Left lung (tissue), 10 donors: ENCODE measurements around the gene RAD52. TPM values are rescaled to one million over a fixed set of nuclear protein-coding genes. Genes with fewer than 3 reads are reported as not detected.

Experiments used
- ATAC-seq: fragments of 200-7000 bp; cut with Tn5 transposase; one replicate; pipeline ENCODE4 v1.9.1; 2020; ENCODE audit warnings: moderate library complexity
- DNase-seq, 4 donors: peaks; one replicate each; pipeline ENCODE4 v3.0.0-alpha.2; 2013 to 2020
- H3K27ac ChIP-seq, 2 donors: fragments of 200-600 bp; sonication (generic) in 1 of 2; one replicate each; pipeline versions ENCODE4 v1.5.0 to v1.8.0; 2020 to 2021
- H3K27me3 ChIP-seq, 2 donors: fragments of 200-600 bp; sonication (generic) in 1 of 2; one replicate each; pipeline versions ENCODE4 v1.5.0 to v1.8.0; 2020 to 2021
- H3K36me3 ChIP-seq, 2 donors: fragments of 200-600 bp; sonication (generic) in 1 of 2; one replicate each; pipeline versions ENCODE4 v1.5.0 to v1.8.0; 2020 to 2021
- H3K4me1 ChIP-seq, 2 donors: fragments of 200-600 bp; one replicate each; pipeline ENCODE4 v1.8.0; 2021
- H3K4me3 ChIP-seq, 2 donors: fragments of 200-600 bp; sonication (generic) in 1 of 2; one replicate each; pipeline versions ENCODE4 v1.5.0 to v1.8.0; 2020 to 2021; ENCODE audit warnings: mild to moderate bottlenecking in 1 of 2
- H3K9me3 ChIP-seq, 2 donors: fragments of 200-600 bp; sonication (generic) in 1 of 2; one replicate each; pipeline versions ENCODE4 v1.5.0 to v1.8.0; 2020 to 2021
- intact Hi-C, 2 donors: fragments of 100-400 bp; cut with DNase I; formaldehyde crosslinking; loops; one replicate each; pipeline versions ENCODE4 v1.11.2 to v1.14.2; 2022
- polyA plus RNA-seq, 6 donors: library from polyadenylated mRNA; unstranded; fragments of 120-200 nt; gene quantifications; one replicate each; pipeline ENCODE4 v1.2.1, GENCODE V29; 2013; ENCODE audit not compliant: insufficient read length in 6 of 6
- total RNA-seq, 2 donors: library from RNA; stranded (reverse); fragmentation: NEBNext Ultra II Directional; extraction: Animal tissue kit (Norgen Biotek cat#: 25700); gene quantifications; one replicate each; pipeline ENCODE4 v1.2.1, GENCODE V29; 2021
- TF ChIP-seq, protein P1 (sequence below), 2 donors: fragments of 200-600 bp; sonication (generic) in 1 of 2; IDR thresholded peaks; one replicate each; pipeline versions ENCODE4 v1.5.0 to v1.8.0; 2021; ENCODE audit warnings: antibody characterized with exemption in 2 of 2
- donor health status: DM: no; HTN: yes; CAD: no.
- donor health status: DM: no; HTN: no; CAD: no.

RAD52 gene
- total and polyA plus RNA-seq, 8 donors = 11.1 to 46.9 (median 36.8) TPM

DNA sequence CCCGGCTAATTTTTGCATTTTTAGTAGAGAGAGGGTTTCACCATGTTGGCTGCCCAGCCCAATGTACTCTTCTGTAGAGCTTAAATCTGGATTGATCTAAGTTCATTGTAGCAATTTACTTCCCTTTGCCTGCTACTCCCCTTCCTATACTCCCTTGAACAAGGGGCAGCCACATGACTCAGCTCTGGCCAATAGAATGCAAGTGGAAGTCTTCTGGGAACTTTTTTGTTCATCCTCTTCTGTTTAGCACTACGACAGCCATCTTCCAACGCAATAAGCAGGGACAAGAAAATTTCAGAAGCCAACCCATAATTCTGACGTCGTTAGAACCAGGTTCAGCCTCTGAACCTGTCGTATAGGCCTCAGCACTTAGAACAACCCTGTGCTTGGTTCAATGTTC lies 6.4 kb upstream of the RAD52 start:
- DNase-seq = no peak
- H3K4me1 ChIP-seq = no peaks in the 10 kb centered on the region
- no peak for ATAC-seq
- H3K27ac ChIP-seq = no peak overlapping the region
- H3K27me3 ChIP-seq = no peaks in the 10 kb centered on the region
- intact Hi-C loops = no loop called here
- TF ChIP-seq, protein P1, sequence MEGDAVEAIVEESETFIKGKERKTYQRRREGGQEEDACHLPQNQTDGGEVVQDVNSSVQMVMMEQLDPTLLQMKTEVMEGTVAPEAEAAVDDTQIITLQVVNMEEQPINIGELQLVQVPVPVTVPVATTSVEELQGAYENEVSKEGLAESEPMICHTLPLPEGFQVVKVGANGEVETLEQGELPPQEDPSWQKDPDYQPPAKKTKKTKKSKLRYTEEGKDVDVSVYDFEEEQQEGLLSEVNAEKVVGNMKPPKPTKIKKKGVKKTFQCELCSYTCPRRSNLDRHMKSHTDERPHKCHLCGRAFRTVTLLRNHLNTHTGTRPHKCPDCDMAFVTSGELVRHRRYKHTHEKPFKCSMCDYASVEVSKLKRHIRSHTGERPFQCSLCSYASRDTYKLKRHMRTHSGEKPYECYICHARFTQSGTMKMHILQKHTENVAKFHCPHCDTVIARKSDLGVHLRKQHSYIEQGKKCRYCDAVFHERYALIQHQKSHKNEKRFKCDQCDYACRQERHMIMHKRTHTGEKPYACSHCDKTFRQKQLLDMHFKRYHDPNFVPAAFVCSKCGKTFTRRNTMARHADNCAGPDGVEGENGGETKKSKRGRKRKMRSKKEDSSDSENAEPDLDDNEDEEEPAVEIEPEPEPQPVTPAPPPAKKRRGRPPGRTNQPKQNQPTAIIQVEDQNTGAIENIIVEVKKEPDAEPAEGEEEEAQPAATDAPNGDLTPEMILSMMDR (IDR thresholded peaks at IDR 0.05) = no peak
- no peaks in the 10 kb centered on the region for H3K36me3 ChIP-seq
- no peaks in the 10 kb centered on the region for H3K9me3 ChIP-seq
- no peak overlapping the region for H3K4me3 ChIP-seq

DNA sequence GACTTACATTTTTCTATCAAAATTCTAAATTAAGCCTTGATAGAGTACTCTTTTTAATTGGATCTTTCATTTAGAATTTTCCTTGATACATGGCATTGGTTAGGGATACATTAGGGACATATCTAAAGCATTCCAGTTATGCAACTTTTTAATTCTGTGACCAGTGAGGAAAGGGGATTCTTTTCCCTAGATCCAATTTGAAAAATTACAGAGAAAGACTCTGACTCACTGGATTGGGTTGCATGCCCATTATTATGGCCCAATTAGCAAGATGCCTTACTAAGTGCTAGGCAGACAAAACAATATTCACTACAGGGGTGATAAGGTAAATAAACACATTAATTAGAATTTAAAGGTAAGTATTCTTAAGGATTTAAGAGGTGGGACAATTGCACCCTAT lies 5.2 kb upstream of the RAD52 start:
- intact Hi-C loops = no loop called here

DNA sequence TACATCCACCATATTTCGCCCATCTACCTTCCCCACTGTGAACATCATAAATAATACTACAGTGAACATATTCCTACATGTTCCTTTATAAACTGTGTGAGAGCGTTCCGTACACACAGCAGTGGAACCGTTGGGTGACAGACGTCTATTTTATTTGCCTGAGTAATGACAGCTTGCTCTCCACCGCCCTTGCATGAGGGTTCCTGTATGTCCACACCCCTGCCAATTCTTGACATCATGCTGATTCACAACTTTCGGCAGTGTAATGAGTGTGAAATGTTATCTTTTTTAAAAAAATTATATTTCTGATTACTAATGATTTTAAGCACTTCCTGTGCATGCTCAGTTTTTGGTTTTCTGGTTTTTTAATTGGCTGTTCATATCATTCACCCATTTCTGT lies 4.3 kb upstream of the RAD52 start:
- Histone ChIP-seq H3K27me3 (no peaks in the 10 kb centered on the region), H3K36me3 (no peaks in the 10 kb centered on the region), H3K4me1 (peaks cover 0 to under 1% of the 10 kb centered on the region in 2 donors), H3K9me3 (no peaks in the 10 kb centered on the region), H3K4me3 (no peak overlapping the region), H3K27ac (no peak overlapping the region)
- DNase-seq = no peak
- no peak for ATAC-seq
- intact Hi-C loops = no loop called here
- TF ChIP-seq, protein P1 (IDR thresholded peaks at IDR 0.05) = no peak

More for the DNA sequence above, 5.2 kb upstream of the RAD52 start:
- ATAC-seq = no peak
- DNase-seq = no peak
- Histone ChIP-seq H3K27me3 (no peaks in the 10 kb centered on the region), H3K36me3 (no peaks in the 10 kb centered on the region), H3K27ac (no peak overlapping the region), H3K4me3 (no peak overlapping the region), H3K4me1 (no peaks in the 10 kb centered on the region), H3K9me3 (no peaks in the 10 kb centered on the region)
- TF ChIP-seq, protein P1 (IDR thresholded peaks at IDR 0.05) = no peak

DNA sequence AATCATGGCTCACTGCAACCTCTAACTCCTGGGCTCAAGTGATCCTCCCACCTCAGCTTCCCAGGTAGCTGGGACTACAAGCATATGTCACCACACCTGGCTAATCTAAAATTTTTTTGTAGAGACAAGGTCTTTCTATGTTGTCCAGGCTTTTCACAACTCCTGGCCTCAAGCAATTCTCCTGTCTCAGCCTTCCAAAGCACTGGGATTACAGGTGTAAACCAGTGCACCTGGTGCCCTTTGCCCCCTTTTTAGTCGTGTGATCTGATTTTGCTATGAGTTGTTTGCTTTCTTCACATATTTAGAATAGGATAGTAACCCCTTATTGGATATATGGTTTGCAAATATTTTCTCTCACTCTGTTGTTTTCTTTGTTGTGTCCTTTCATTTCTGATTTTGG lies 1.7 kb upstream of the RAD52 start:
- Histone ChIP-seq H3K27me3 (no peaks in the 10 kb centered on the region), H3K9me3 (no peaks in the 10 kb centered on the region), H3K4me1 (peaks cover 0 to 10% of the 10 kb centered on the region in 2 donors), H3K36me3 (no peaks in the 10 kb centered on the region), H3K27ac (no peak overlapping the region), H3K4me3 (no peak overlapping the region)
- TF ChIP-seq, protein P1 (IDR thresholded peaks at IDR 0.05) = no peak
- no peak for ATAC-seq
- intact Hi-C loops = no loop called here
- DNase-seq = no peak

DNA sequence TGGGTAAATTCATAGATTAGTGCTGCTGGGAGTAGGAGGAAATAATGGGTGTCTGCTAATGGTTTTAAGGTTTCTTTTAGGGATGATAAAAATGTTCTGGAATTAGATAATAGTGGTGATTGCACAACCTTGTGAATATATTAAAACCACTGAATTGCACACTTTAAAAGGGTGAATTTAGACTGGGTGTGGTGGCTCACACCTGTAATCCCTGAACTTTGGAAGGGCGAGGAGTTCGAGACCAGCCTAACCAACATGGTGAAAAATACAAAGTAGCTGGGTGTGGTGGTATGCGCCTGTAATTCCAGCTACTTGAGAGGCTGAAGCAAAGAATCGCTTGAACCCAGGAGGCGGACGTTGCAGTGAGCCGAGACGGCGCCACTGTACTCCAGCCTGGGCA lies 1.3 kb downstream of the RAD52 start:
- no peaks in the 10 kb centered on the region for H3K27me3 ChIP-seq
- peak overlapping the region in 1 of 2 donors; percentile 93 for H3K27ac ChIP-seq
- peak overlapping the region; percentile 73 to 86 for H3K4me3 ChIP-seq
- ATAC-seq (no peak), DNase-seq (no peak)
- H3K4me1 ChIP-seq = peaks cover 0 to 10% of the 10 kb centered on the region in 2 donors
- H3K36me3 ChIP-seq = peaks cover 0 to 10% of the 10 kb centered on the region in 2 donors
- H3K9me3 ChIP-seq = no peaks in the 10 kb centered on the region
- TF ChIP-seq, protein P1 (IDR thresholded peaks at IDR 0.05) = no peak
- intact Hi-C loops = loop anchor here in 1 of 2 donors (10.0 kb wide), 1 partner anchor 373 kb away; no protein-coding TSS in a partner anchor
